GM13977 (cell line): ENCODE measurements around the gene CACNA2D3.

Experiments
- DNase-seq: peaks from one replicate; pipeline ENCODE4 v3.0.0; 2012; ENCODE audit warnings: low spot score
- CTCF ChIP-seq: IDR thresholded peaks from 2 replicates; pipeline ENCODE4 v1.5.1; 2012; ENCODE audit warnings: mild to moderate bottlenecking, control low read depth; ENCODE audit not compliant: insufficient read depth; ENCODE audit errors: extremely low read depth, missing control alignments
- in situ Hi-C: fragments of 300-500 bp; cut with MboI; formaldehyde crosslinking; loops from one replicate; pipeline ENCODE4 v1.12.0; 2022; ENCODE audit warnings: low sequenced_read_pairs, low pct_unique_long_range_greater_than_20kb, mixed read lengths, inconsistent platforms; ENCODE audit not compliant: unreplicated experiment

Gene CACNA2D3

GRCh38 chr3:54950391-54951003 is 828.1 kb downstream of the CACNA2D3 start:
- TF ChIP-seq CTCF: no peak
- in situ Hi-C loops: no loop called here
- no peak for DNase-seq

- TF ChIP-seq CTCF: no peak
- in situ Hi-C loops: no loop called here
- no peak for DNase-seq
Observed at GRCh38 chr3:54951405-54951804, 829.1 kb downstream of the CACNA2D3 start.

GRCh38 chr3:54954022-54954421 is 831.7 kb downstream of the CACNA2D3 start:
- in situ Hi-C loops: no loop called here
- DNase-seq: no peak
- no peak for TF ChIP-seq CTCF

- in situ Hi-C loops: no loop called here
- no peak for TF ChIP-seq CTCF
Observed at GRCh38 chr3:54954521-54954920, 832.2 kb downstream of the CACNA2D3 start.

GRCh38 chr3:54955496-54955895 is 833.1 kb downstream of the CACNA2D3 start:
- in situ Hi-C loops: no loop called here
- DNase-seq: no peak
- no peak for TF ChIP-seq CTCF

More at GRCh38 chr3:54954521-54954920, 832.2 kb downstream of the CACNA2D3 start:
- no peak for DNase-seq

DNA sequence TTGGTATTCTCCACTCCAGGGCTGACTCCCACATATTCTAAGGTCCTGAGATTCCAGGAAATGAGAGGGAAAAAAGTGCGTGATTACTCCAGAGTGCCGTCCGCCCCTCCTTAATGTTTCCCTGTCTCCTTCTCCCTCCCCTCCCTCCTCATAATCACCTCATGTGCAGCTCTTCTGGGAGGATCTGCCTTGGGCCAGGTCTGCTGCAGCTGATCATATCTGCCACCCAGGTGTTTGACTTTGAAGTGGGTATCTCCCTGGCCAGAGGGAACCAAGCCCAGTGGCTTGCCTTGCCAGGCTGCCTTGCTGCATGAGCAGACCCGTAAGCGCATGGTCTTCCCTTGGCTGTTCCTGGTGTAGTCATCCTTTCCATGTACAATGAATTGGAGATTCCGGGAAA is 833.6 kb downstream of the CACNA2D3 start:
- DNase-seq: no peak
- no peak for TF ChIP-seq CTCF
- in situ Hi-C loops: no loop called here
